Fibroblast of gingiva (primary cell): ENCODE data around the gene USP17L12.
"Not testable (repeated sequence)": the region's sequence is repeated elsewhere in the genome, so short reads cannot be mapped to it uniquely, and the experiment has no call there.

Experiments
- DNase-seq: peaks from one replicate; pipeline ENCODE4 v3.0.0-alpha.2; 2011; ENCODE audit warnings: low read depth

Gene USP17L12

GRCh38 chr4:9219852-9220251 lies at the start of gene USP17L12:
TSS of gene USP17L12 (plus strand) at chr4:9220152. CDS start at chr4:9220152, 0 bp downstream.
- not testable (repeated sequence) for DNase-seq

GRCh38 chr4:9210357-9210756 lies 9.6 kb upstream of the USP17L12 start, which contains the start of gene USP17L10:
TSS of gene USP17L10 (plus strand) at chr4:9210657. CDS start at chr4:9210657, 0 bp downstream.
- not testable (repeated sequence) for DNase-seq

GRCh38 chr4:9214701-9215100 lies 5.3 kb upstream of the USP17L12 start:
- not testable (repeated sequence) for DNase-seq

GRCh38 chr4:9215105-9215504 lies 4.8 kb upstream of the USP17L12 start, which contains the start of gene USP17L11:
TSS of gene USP17L11 (plus strand) at chr4:9215405. CDS start at chr4:9215405, 0 bp downstream.
- not testable (repeated sequence) for DNase-seq

- DNase-seq = not testable (repeated sequence)
Observed at GRCh38 chr4:9224596-9224995, 4.6 kb downstream of the USP17L12 start, which contains the start of gene USP17L13. TSS of gene USP17L13 (plus strand) at chr4:9224896. CDS start at chr4:9224896, 0 bp downstream.

- DNase-seq = not testable (repeated sequence)
Observed at GRCh38 chr4:9230249-9230648, 10.3 kb downstream of the USP17L12 start.

- DNase-seq = not testable (repeated sequence)
Observed at GRCh38 chr4:9234085-9234484, 14.1 kb downstream of the USP17L12 start, which contains the start of gene USP17L15. TSS of gene USP17L15 (plus strand) at chr4:9234385. CDS start at chr4:9234385, 0 bp downstream.

GRCh38 chr4:9238461-9238860 lies 18.5 kb downstream of the USP17L12 start:
- peak; percentile 0 for DNase-seq

GRCh38 chr4:9243579-9243978 lies 23.6 kb downstream of the USP17L12 start, which contains the start of gene USP17L17:
TSS of gene USP17L17 (plus strand) at chr4:9243879. CDS start at chr4:9243879, 0 bp downstream.
- not testable (repeated sequence) for DNase-seq

GRCh38 chr4:9247953-9248680 lies 28.2 kb downstream of the USP17L12 start, which contains the start of gene USP17L18:
TSS of gene USP17L18 (plus strand) at chr4:9248630. CDS start at chr4:9248630, 0 bp downstream.
- peak; percentile 0 for DNase-seq

GRCh38 chr4:9253078-9253477 lies 33.1 kb downstream of the USP17L12 start, which contains the start of gene USP17L19:
TSS of gene USP17L19 (plus strand) at chr4:9253378. CDS start at chr4:9253378, 0 bp downstream.
- not testable (repeated sequence) for DNase-seq

GRCh38 chr4:9257824-9258223 lies 37.9 kb downstream of the USP17L12 start, which contains the start of gene USP17L20:
TSS of gene USP17L20 (plus strand) at chr4:9258124. CDS start at chr4:9258124, 0 bp downstream.
- DNase-seq = not testable (repeated sequence)

GRCh38 chr4:9262572-9262971 lies 42.6 kb downstream of the USP17L12 start, which contains the start of gene USP17L21:
TSS of gene USP17L21 (plus strand) at chr4:9262872. CDS start at chr4:9262872, 0 bp downstream.
- not testable (repeated sequence) for DNase-seq

- not testable (repeated sequence) for DNase-seq
Observed at GRCh38 chr4:9267319-9267718, 47.4 kb downstream of the USP17L12 start, which contains the start of gene USP17L22. TSS of gene USP17L22 (plus strand) at chr4:9267619. CDS start at chr4:9267619, 0 bp downstream.
